Measurements from ENCODE around the gene CHMP1B. TPM values are rescaled to one million over a fixed set of nuclear protein-coding genes. Genes with fewer than 3 reads are reported as not detected.
A peak's percentile ranks its signal among the peaks of the same experiment; 100 is the strongest.

Gene CHMP1B
- total and polyA plus RNA-seq, 9 of the 15 experiments (the other 6 are each of a cell fraction or from before 2014, with no cell fraction given) = 12.3 to 29.9 (median 19.0) TPM

- no peak for TF ChIP-seq RFX5 (IDR thresholded peaks at IDR 0.05; ENCODE audit: low read depth, low read length)
- TF ChIP-seq ZNF324 (CRISPR knock-in tag; IDR thresholded peaks at IDR 0.05) = no peak
- no peak for TF ChIP-seq ZBTB43 (CRISPR knock-in tag; IDR thresholded peaks at IDR 0.05)
- 0 out of 2 replicates have a peak, but pooled peaks have one; percentile 17 for TF ChIP-seq ZNF512 (tag; IDR thresholded peaks at IDR 0.05)
- no peak for TF ChIP-seq HMGXB4 (CRISPR knock-in tag; IDR thresholded peaks at IDR 0.05)
- no peak for TF ChIP-seq UBTF (IDR thresholded peaks at IDR 0.05; ENCODE audit: borderline replicate concordance in 1 of 2, low read depth in 2 of 2, low read length in 2 of 2)
- TF ChIP-seq SRSF3 (IDR thresholded peaks at IDR 0.05; ENCODE audit: insufficient read depth, low read length) = no peak
- TF ChIP-seq MAFG (tag; conservative IDR thresholded peaks at IDR 0.05) = peak; percentile 93
- no peak for TF ChIP-seq ZSCAN32 (CRISPR knock-in tag; IDR thresholded peaks at IDR 0.05)
- TF ChIP-seq CGGBP1 (CRISPR knock-in tag; IDR thresholded peaks at IDR 0.05) = no peak
- no peak for TF ChIP-seq TRIM24 (IDR thresholded peaks at IDR 0.05)
- no peak for TF ChIP-seq TGIF2 (CRISPR knock-in tag; IDR thresholded peaks at IDR 0.05)
- no peak for TF ChIP-seq ZZZ3 (IDR thresholded peaks at IDR 0.05)
- TF ChIP-seq MAFF (IDR thresholded peaks at IDR 0.05; ENCODE audit: low read length) = peak; percentile 90
- no peak for TF ChIP-seq PRPF4 (IDR thresholded peaks at IDR 0.05; ENCODE audit: insufficient read depth, low read depth, low read length, poor library complexity, severe bottlenecking)
- TF ChIP-seq NCOR1 (IDR thresholded peaks at IDR 0.05) = no peak
- TF ChIP-seq ZBTB2 (IDR thresholded peaks at IDR 0.05) = 0 out of 2 replicates have a peak, but pooled peaks have one; percentile 31
- no peak for TF ChIP-seq EZH2 (IDR thresholded peaks at IDR 0.05; ENCODE audit: borderline replicate concordance, low read depth, low read length)
- TF ChIP-seq TBP (optimal IDR thresholded peaks at IDR 0.05; ENCODE audit: low read depth, low read length) = no peak
- TF ChIP-seq SMAD3 (CRISPR knock-in tag; conservative IDR thresholded peaks at IDR 0.05) = no peak
Measured at GRCh38 chr18:11845654-11846053, 5.6 kb upstream of the CHMP1B start (continued).
